Activated naive CD4-positive, alpha-beta T cell treated with anti-CD3 and anti-CD28 coated beads, Interleukin-2, amount 50 U/mL, for 16 hours (primary cell): ENCODE data around the gene KCTD2.
"Not testable (repeated sequence)": the region's sequence is repeated elsewhere in the genome, so short reads cannot be mapped to it uniquely, and the experiment has no call there.

Experiments used
- DNase-seq: peaks from one replicate; pipeline ENCODE4 v3.0.0-alpha.2; 2020

Gene KCTD2

GRCh38 chr17:75020331-75021110 lies 26.5 kb upstream of the KCTD2 start:
- DNase-seq: no peak

DNA sequence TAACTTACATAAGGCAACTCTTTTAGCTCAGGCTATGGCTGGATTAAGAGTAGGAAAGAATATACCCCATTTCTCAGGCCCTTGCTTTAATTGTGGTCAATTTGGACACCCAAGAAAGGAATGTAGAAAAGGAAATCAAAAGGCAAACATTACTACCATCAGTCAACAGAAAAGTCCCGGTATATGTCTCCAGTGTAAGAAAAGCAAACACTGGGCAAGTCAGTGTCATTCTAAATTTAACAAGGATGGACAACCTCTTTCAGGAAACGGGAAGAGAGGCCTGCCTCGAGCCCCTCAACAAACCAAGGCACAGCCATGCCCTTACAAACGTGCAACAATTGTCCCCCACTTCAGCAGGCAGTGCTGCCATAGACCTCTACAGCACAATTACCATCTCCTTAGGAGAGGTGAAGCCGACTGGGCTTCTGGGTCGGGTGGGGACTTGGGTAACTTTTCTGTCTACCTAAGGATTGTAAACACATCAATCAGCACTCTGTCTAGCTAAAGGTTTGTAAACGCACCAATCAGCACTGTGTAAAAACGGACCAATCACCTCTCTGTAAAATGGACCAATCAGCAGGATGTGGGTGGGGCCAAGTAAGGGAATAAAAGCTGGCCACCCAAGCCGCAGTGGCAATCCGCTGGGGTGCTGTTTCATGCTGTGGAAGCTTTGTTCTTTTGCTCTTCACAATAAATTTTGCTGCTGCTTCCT lies 22.2 kb upstream of the KCTD2 start:
- DNase-seq: peak; percentile 41

DNA sequence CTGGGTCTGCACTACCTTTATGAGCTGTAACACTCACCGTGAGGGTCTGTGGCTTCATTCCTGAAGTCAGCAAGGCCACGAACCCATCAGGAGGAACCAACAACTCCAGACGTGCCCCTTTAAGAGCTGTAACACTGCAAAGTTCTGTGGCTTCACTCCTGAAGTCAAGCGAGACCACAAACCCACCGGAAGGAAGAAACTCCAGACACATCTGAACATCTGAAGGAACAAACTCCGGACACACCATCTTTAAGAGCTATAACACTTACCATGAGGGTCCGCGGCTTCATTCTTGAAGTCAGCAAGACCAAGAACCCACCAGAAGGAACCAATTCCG lies 21.7 kb upstream of the KCTD2 start:
- not testable (repeated sequence) for DNase-seq

DNA sequence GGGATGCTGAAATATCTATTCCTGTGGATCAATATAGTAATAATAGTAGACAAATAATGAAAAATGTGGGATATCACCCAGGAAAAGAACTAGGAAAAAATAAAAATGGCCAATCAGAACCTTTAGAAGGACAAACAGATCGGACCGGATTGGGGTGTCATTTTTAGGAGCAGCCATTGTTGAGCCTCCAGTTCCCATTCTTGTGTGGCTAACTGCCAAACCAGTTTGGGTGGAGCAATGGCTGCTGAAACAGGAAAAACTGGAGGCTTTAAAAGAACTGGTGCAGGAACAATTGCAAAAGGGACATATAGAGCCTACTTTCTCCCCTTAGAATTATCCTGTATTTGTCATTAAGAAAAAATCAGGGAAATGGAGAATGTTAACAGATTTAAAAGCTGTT lies 20.4 kb upstream of the KCTD2 start:
- DNase-seq: not testable (repeated sequence)

- DNase-seq: no peak
Measured at GRCh38 chr17:75030161-75030560, 16.9 kb upstream of the KCTD2 start.

DNA sequence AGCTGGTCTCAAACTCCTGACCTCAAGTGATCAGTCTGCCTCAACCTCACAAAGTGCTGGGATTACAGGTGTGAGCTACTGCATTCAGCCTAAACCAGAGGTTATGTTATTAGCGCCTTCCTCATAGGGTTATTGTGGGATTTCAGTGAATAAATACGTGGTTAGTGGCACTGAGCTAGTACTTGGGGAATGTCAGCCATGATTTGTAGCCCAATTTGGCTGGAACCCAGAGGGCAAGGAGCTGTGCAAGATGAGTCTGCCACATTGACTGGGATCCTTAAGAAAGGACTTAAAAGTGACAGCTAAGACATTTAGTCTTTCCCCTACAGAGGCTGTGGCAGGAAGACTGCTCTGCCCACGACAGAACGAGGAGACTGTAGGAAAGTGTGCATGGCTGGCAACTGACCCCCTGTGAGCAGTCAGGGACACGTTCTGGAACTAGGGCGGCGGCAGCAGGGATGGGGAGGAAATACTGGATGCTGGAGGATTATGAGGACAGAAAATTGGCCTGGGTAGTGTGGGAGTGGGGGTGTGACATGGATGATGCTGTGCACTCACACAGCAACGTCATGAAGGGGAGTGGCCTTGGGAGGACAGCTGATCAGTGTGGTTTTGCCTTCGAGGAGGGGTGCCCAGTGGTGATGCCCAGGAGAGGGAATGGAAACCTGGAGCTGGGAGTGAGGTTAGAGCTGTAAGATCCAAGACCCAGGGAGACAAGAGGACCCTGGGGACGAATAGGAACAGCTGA lies 14.9 kb upstream of the KCTD2 start:
- DNase-seq: peak; percentile 61

GRCh38 chr17:75032720-75033280 lies 14.2 kb upstream of the KCTD2 start:
- no peak for DNase-seq

- peak; percentile 87 for DNase-seq
Measured at GRCh38 chr17:75033346-75034235, 13.4 kb upstream of the KCTD2 start.

- DNase-seq: peak; percentile 92
Measured at GRCh38 chr17:75034236-75034908, 12.7 kb upstream of the KCTD2 start.

- peak; percentile 83 for DNase-seq
Measured at GRCh38 chr17:75036643-75037268, 10.3 kb upstream of the KCTD2 start.

- DNase-seq: no peak
Measured at GRCh38 chr17:75039238-75039637, 7.8 kb upstream of the KCTD2 start.

DNA sequence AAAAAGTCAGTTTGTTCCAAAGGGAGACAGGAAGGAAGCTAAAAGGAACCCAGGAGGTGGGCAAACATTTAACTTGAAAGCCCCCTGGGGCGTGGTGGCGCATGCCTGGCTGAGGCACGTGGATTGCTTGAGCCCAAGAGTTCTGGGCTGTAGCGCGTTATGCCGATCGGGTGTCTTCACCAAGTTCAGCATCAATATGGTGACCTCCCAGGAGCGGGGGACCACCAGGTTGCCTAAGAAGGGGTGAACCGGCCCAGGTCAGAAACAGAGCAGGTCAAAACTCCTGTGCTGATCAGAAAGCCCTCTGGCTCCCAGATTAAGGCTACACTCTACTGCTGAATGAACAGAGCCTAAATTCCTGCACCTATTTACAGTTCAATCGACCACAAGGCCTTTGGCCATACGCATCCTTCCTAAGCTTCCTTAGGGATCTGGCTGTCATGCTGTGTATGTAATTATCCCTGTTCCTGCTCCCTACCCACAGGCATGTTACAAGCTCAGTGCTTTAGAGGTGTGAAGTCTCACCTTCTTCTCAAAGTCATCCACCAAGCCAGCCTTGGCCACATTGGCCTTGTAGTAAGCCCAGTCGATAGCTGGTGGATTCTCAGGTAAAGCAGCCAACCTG lies 5.3 kb upstream of the KCTD2 start:
- DNase-seq: no peak

- DNase-seq: not testable (repeated sequence)
Measured at GRCh38 chr17:75043789-75044188, 3.2 kb upstream of the KCTD2 start.

DNA sequence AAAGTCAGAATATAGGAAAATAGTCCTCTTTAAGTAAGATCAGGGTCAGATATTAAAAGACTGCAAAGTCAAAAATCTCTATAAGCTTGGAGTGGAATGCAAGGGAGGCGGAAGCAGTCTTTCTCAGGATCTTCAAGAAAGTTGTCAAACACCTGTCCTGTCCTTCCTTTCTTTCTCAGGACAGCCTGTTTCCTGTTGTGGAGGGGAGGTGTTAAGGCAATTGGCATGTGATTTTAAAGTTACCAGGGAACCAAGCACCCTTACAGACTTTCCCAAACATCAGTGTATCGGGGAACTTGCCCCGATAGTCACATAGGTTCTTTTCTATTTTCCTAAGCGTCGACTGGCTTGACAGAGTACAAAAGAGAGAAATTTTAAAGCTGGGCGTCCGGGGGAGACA lies 2.3 kb upstream of the KCTD2 start:
- no peak for DNase-seq

DNA sequence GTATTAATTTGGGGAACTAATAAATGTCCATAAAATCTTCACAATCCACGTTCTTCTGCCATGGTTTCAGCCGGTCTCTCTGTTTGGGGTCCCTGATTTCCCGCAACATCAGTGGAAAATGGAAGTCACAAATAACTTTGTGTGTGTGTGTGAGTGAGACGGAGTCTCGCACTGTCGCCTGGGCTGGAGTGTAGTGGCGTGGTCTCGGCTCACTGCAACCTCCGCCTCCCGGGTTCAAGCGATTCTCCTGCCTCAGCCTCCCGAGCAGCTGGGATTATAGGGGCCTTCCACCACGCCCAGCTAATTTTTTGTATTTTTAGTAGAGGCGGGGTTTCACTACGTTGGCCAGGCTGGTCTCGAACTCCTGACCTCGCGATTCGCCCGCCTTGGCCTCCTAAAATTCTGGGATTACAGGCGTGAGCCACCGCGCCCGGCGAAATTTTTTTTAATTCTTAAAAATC lies 1.0 kb upstream of the KCTD2 start:
- DNase-seq: not testable (repeated sequence)

GRCh38 chr17:75047398-75048098 lies 523 bp downstream of the KCTD2 start:
- peak; percentile 34 for DNase-seq

GRCh38 chr17:75048249-75048878 lies 1.3 kb downstream of the KCTD2 start:
- no peak for DNase-seq

GRCh38 chr17:75049057-75049456 lies 2.0 kb downstream of the KCTD2 start:
- no peak for DNase-seq

DNA sequence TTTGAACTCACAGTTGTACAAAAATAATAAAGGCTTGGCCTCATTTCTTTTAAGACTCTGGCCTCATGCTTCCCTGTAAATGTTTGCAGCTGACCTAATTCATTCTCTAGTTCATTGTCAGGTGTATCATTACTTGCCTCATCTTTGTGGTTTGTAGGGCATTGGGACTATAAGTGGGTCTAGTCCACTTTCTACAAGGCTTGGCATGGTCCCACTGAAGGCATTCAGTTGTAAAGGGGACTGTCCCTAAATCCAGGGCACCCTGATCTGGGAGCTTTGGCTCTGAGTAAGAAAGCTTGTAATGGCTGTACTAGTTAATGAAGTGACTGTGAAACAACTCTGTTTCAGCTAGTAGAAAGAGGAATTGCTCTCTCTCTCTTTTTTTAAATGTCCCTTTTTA lies 2.7 kb downstream of the KCTD2 start:
- DNase-seq: no peak

GRCh38 chr17:75051941-75052340 lies 4.9 kb downstream of the KCTD2 start:
- no peak for DNase-seq
